HepG2 (cell line): Measurements from ENCODE around the gene DPM2. TPM values are rescaled to one million over a fixed set of nuclear protein-coding genes. Genes with fewer than 3 reads are reported as not detected.

Source experiments
- ATAC-seq: fragments of 200-7000 bp; cut with Tn5 transposase; 3 replicates; pipeline ENCODE4 v1.9.1; 2020; ENCODE audit warnings: mild to moderate bottlenecking, moderate library complexity
- BruUV-seq: library from RNA; stranded (reverse); fragments of 400-500 nt; replicated peaks from 2 replicates; lab custom pipeline; 2021; lab: Mats Ljungman, UMichigan
- CTCF ChIA-PET: fragments of 300-600 bp; formaldehyde crosslinking; extraction: SDS; loops from one replicate; lab custom pipeline; 2021; ENCODE audit warnings: low total read pairs, inconsistent platforms, low intra/inter-chr PET ratio; lab: Yijun Ruan, JAX
- POLR2A ChIA-PET: fragments of 350-600 bp; sonication (Branson Sonifier 250); formaldehyde crosslinking; loops from one replicate; lab custom pipeline; 2020; ENCODE audit warnings: antibody characterized with exemption, inconsistent platforms; lab: Yijun Ruan, JAX
- DNase-seq: peaks from one replicate; pipeline ENCODE4 v3.0.0-alpha.2; 2015; ENCODE audit warnings: low spot score
- FAIRE-seq: peaks from 3 replicates; lab custom pipeline; 2011; peaks lifted over from hg19 to GRCh38; lab: Jason Lieb, UNC
- H2AFZ ChIP-seq: one replicate; pipeline ENCODE4 v1.6.1; 2011; ENCODE audit warnings: low read length, inconsistent platforms
- H3K27ac ChIP-seq: fragments of 300-600 bp; 3 replicates; pipeline ENCODE4 v1.8.0; 2011; ENCODE audit warnings: mixed run types, mild to moderate bottlenecking, mixed read lengths, low read length, inconsistent platforms; ENCODE audit not compliant: insufficient read depth; ENCODE audit errors: extremely low read length
- H3K27me3 ChIP-seq, 2 experiments: fragments of 200-600 bp in 1 of 2; 2 replicates in 1 of 2; 3 replicates in 1 of 2; pipeline versions ENCODE4 v1.6.0 to v1.8.0; 2011; ENCODE audit warnings: low read length in 2 of 2, mild to moderate bottlenecking in 2 of 2, moderate library complexity in 2 of 2, inconsistent platforms in 1 of 2; ENCODE audit not compliant: insufficient read depth in 2 of 2, control insufficient read depth in 1 of 2
- H3K36me3 ChIP-seq, 2 experiments: fragments of 200-600 bp in 1 of 2; replicated peaks in 1 of 2; 2 replicates in 1 of 2; 3 replicates in 1 of 2; pipeline versions ENCODE4 v1.5.1 to v1.8.0; 2011; ENCODE audit warnings: low read length in 2 of 2, inconsistent platforms in 1 of 2; ENCODE audit not compliant: insufficient read depth in 2 of 2, control insufficient read depth in 1 of 2
- H3K4me1 ChIP-seq: 2 replicates; pipeline ENCODE4 v1.5.1; 2012; ENCODE audit warnings: low read length, inconsistent platforms; ENCODE audit not compliant: insufficient read depth
- H3K4me2 ChIP-seq: 2 replicates; pipeline ENCODE4 v1.6.0; 2011; ENCODE audit warnings: low read depth, low read length, inconsistent platforms
- H3K4me3 ChIP-seq, 3 experiments: fragments of 200-600 bp in 1 of 3; sonication (generic), shearing (Covaris generic) in 1 of 3; replicated peaks in 1 of 3; 2 replicates each; pipeline ENCODE4 v1.5.1; 2011 to 2016; ENCODE audit warnings: low read length in 3 of 3, inconsistent platforms in 2 of 3, low read depth in 2 of 3, mild to moderate bottlenecking in 2 of 3, control low read depth in 1 of 3, mixed read lengths in 1 of 3; ENCODE audit not compliant: insufficient read depth in 1 of 3
- H3K79me2 ChIP-seq: one replicate; pipeline ENCODE4 v1.6.1; 2011; ENCODE audit warnings: low read length, inconsistent platforms; ENCODE audit not compliant: insufficient read depth
- H3K9ac ChIP-seq: 2 replicates; pipeline ENCODE4 v1.6.0; 2011; ENCODE audit warnings: mild to moderate bottlenecking, low read depth, low read length, inconsistent platforms; ENCODE audit not compliant: insufficient read depth
- H3K9me3 ChIP-seq: 2 replicates; pipeline ENCODE4 v1.5.1; 2012; ENCODE audit warnings: mild to moderate bottlenecking, low read length
- H4K20me1 ChIP-seq: 2 replicates; pipeline ENCODE4 v1.6.0; 2011; ENCODE audit warnings: inconsistent platforms, mild to moderate bottlenecking, low read length, moderate library complexity; ENCODE audit not compliant: insufficient read depth
- DRAP1 ChIP-seq: IDR thresholded peaks from 2 replicates; pipeline ENCODE4 v1.6.1; 2016; ENCODE audit warnings: missing genetic modification reagents, missing compliant biosample characterization
- FOXK1 ChIP-seq: sonication (generic); formaldehyde crosslinking; IDR thresholded peaks from 2 replicates; pipeline ENCODE4 v1.4.0; 2020; ENCODE audit warnings: low read depth, missing genetic modification reagents, borderline replicate concordance
- FOXK2 ChIP-seq: fragments of 450-650 bp; IDR thresholded peaks from 2 replicates; pipeline ENCODE4 v1.6.1; 2016
- HMGXB4 ChIP-seq, 2 experiments: sonication (generic) in 1 of 2; formaldehyde crosslinking in 1 of 2; IDR thresholded peaks; 2 replicates each; pipeline versions ENCODE4 v1.4.0 to v1.6.1; 2018 to 2020; ENCODE audit warnings: missing genetic modification reagents in 2 of 2, borderline replicate concordance in 1 of 2, low read depth in 1 of 2, mild to moderate bottlenecking in 1 of 2, missing biosample characterization in 1 of 2
- KLF13 ChIP-seq: sonication (generic); formaldehyde crosslinking; IDR thresholded peaks from 2 replicates; pipeline ENCODE4 v1.4.0; 2020; ENCODE audit warnings: mild to moderate bottlenecking, missing genetic modification reagents
- ONECUT2 ChIP-seq: sonication (generic); formaldehyde crosslinking; IDR thresholded peaks from 2 replicates; pipeline ENCODE4 v1.4.0; 2020; ENCODE audit warnings: missing genetic modification reagents
- TBP ChIP-seq: sonication (generic); formaldehyde crosslinking; IDR thresholded peaks from 2 replicates; pipeline ENCODE4 v1.5.0; 2020; ENCODE audit warnings: missing genetic modification reagents
- XRCC5 ChIP-seq: fragments of 200-400 bp; formaldehyde crosslinking; optimal IDR thresholded peaks from 2 replicates; pipeline ENCODE3; 2017; ENCODE audit warnings: mild to moderate bottlenecking, low read length
- ZBTB7B ChIP-seq: sonication (generic); formaldehyde crosslinking; IDR thresholded peaks from 2 replicates; pipeline ENCODE4 v1.4.0; 2020; ENCODE audit warnings: missing genetic modification reagents
- ZNF607 ChIP-seq: sonication (generic); formaldehyde crosslinking; IDR thresholded peaks from 2 replicates; pipeline ENCODE4 v1.5.1; 2020; ENCODE audit warnings: missing genetic modification reagents, mild to moderate bottlenecking, borderline replicate concordance
- ZNF629 ChIP-seq: sonication (generic); formaldehyde crosslinking; conservative IDR thresholded peaks from 2 replicates; pipeline ENCODE4 v1.5.0; 2020; ENCODE audit warnings: missing genetic modification reagents
- WGBS: methylation state at CpG from one replicate; pipeline ENCODE4 v1.1.6; 2017; ENCODE audit warnings: low lambda C conversion rate; 5-methylcytosine and 5-hydroxymethylcytosine counted together
- in situ Hi-C: cut with HindIII; loops from 2 replicates; pipeline ENCODE4 v1.10.0; 2017; ENCODE audit warnings: low pct_unique_long_range_greater_than_20kb; ENCODE audit not compliant: extremely low pct_ligation_motif_present
- intact Hi-C: fragments of 100-400 bp; cut with micrococcal nuclease; formaldehyde crosslinking; loops from one replicate; pipeline ENCODE4 v1.10.0; 2022; ENCODE audit not compliant: unreplicated experiment
- polyA plus RNA-seq, 8 experiments: library from polyadenylated mRNA; depleted of rRNA in 3 of 8; stranded (reverse) in 7 of 8; unstranded in 1 of 8; fragments of >200 nt; fragmentation: Illumina TruSeq in 4 of 8; extraction: Trizol in 4 of 8; gene quantifications; 2 replicates each; pipeline versions ENCODE4 v1.2.1 to v1.2.3, GENCODE V29; 2011 to 2016; ENCODE audit warnings: low read depth in 4 of 8, missing spikeins in 1 of 8, mixed read lengths in 1 of 8; ENCODE audit not compliant: insufficient read depth in 1 of 8
- total RNA-seq, 5 experiments: library from RNA; depleted of rRNA; stranded (reverse); fragments of >200 nt; fragmentation: Illumina TruSeq; extraction: Trizol; gene quantifications; 2 replicates each; pipeline ENCODE4 v1.2.3, GENCODE V29; 2016; ENCODE audit warnings: low read depth in 1 of 5
- TF ChIP-seq, protein P1 (sequence below): sonication (generic); formaldehyde crosslinking; IDR thresholded peaks from 2 replicates; pipeline ENCODE4; 2020; ENCODE audit warnings: missing genetic modification reagents, mild to moderate bottlenecking, borderline replicate concordance
- TF ChIP-seq, protein P2 (sequence below): sonication (generic); formaldehyde crosslinking; IDR thresholded peaks from 2 replicates; pipeline ENCODE4 v1.4.0; 2020; ENCODE audit warnings: missing genetic modification reagents
- TF ChIP-seq, protein P3 (sequence below): IDR thresholded peaks from 2 replicates; pipeline ENCODE4 v1.6.1; 2016; ENCODE audit warnings: mild to moderate bottlenecking

Gene DPM2
- total and polyA plus RNA-seq, 2 of the 13 experiments (the other 11 are each of a cell fraction or from before 2014, with no cell fraction given), result 24.8 to 35.3 TPM

DNA sequence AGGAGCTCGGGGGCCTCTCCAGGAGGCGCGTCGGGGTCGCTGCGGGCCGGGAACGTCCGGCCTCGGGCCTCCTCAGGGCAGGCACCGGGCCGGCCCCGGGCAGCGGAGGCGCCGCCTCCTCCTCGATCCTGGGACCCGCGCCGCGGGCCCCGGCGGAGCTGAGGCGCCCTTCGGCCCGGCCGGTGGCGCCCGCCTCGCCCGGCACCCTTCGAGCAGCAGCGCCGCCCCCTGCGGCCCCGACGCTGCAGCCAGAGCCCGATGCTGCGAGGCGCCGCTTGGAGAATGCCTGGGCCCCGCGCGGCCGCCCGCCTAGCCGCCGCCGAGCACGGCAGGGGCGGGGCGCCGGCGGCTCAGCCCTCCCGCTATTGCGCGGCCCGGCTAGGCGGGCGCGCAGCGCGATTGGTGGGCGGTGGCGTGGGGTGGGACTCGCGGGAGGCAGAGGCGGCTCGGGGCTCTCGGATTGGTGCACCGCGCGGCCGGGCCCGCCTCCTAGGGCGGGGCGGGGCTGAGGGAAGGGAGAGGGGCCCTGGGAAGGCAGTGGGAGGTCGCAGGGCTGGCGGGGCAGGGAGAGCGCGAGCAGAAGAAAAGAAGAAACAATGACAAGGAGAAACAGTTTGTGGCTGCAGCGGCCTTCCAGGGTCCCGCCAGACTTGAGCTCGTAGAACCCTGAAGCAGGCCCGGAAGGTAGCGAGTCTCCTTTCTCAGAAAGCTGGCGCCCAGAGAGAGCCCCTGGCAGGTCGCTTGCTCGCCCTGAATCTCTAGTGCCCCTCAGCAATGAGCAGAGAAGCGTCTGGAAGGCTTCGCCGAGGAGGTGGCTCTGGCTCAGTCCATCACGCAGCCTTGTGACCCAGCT lies 43.3 kb upstream of the DPM2 start, which contains the start of gene EEIG1:
TSS of gene EEIG1 (minus strand) at position 284 of the 853 bp plus-strand sequence. CDS start 852 bp downstream, outside the sequence.
- H3K9me3 ChIP-seq, result no peaks in the 10 kb centered on the region
- DNase-seq, result peak; percentile 80
- peaks cover 58% of the 10 kb centered on the region for H3K4me1 ChIP-seq
- in situ Hi-C loops (no loop called here), intact Hi-C loops (no loop called here)
- peak; percentile 87 for ATAC-seq
- BruUV-seq, result no TSS peak
- H2AFZ ChIP-seq, result no peak within 1 kb of the TSS
- no peaks in the 10 kb centered on the region; a peak in 1 of 5 replicates for H3K27me3 ChIP-seq
- peak within 1 kb of the TSS; percentile 84 for H3K27ac ChIP-seq
- FAIRE-seq, result no peak
- peaks cover 29% of the 10 kb centered on the region; the same call in 1 of the 2 replicates for H4K20me1 ChIP-seq
- H3K4me2 ChIP-seq, result peak within 1 kb of the TSS; percentile 99
- H3K4me3 ChIP-seq, result peak within 1 kb of the TSS; percentile 86 to 90 (median 90)
- WGBS, result under 1% methylated on average over 24 of the region's 93 CpGs
- H3K9ac ChIP-seq, result peak within 1 kb of the TSS; percentile 85
- CTCF ChIA-PET, result no interaction called here
- POLR2A ChIA-PET, result interaction anchor here (0.7 to 2.0 kb wide), 8 partner anchors 10 to 122 kb away, joined by 3 to 11 read pairs (median 3); no protein-coding TSS in a partner anchor
- H3K36me3 ChIP-seq, result peaks cover 0 to under 1% of the 10 kb centered on the region in 2 experiments; a peak in 1 of 5 replicates
- H3K79me2 ChIP-seq, result peaks cover 43% of the 10 kb centered on the region
- TF ChIP-seq, protein P1, sequence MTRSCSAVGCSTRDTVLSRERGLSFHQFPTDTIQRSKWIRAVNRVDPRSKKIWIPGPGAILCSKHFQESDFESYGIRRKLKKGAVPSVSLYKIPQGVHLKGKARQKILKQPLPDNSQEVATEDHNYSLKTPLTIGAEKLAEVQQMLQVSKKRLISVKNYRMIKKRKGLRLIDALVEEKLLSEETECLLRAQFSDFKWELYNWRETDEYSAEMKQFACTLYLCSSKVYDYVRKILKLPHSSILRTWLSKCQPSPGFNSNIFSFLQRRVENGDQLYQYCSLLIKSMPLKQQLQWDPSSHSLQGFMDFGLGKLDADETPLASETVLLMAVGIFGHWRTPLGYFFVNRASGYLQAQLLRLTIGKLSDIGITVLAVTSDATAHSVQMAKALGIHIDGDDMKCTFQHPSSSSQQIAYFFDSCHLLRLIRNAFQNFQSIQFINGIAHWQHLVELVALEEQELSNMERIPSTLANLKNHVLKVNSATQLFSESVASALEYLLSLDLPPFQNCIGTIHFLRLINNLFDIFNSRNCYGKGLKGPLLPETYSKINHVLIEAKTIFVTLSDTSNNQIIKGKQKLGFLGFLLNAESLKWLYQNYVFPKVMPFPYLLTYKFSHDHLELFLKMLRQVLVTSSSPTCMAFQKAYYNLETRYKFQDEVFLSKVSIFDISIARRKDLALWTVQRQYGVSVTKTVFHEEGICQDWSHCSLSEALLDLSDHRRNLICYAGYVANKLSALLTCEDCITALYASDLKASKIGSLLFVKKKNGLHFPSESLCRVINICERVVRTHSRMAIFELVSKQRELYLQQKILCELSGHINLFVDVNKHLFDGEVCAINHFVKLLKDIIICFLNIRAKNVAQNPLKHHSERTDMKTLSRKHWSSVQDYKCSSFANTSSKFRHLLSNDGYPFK (CRISPR knock-in tag), result no peak
- peak; percentile 72 for TF ChIP-seq DRAP1 (CRISPR knock-in tag)
- no peak for TF ChIP-seq ONECUT2
- TF ChIP-seq, protein P2, sequence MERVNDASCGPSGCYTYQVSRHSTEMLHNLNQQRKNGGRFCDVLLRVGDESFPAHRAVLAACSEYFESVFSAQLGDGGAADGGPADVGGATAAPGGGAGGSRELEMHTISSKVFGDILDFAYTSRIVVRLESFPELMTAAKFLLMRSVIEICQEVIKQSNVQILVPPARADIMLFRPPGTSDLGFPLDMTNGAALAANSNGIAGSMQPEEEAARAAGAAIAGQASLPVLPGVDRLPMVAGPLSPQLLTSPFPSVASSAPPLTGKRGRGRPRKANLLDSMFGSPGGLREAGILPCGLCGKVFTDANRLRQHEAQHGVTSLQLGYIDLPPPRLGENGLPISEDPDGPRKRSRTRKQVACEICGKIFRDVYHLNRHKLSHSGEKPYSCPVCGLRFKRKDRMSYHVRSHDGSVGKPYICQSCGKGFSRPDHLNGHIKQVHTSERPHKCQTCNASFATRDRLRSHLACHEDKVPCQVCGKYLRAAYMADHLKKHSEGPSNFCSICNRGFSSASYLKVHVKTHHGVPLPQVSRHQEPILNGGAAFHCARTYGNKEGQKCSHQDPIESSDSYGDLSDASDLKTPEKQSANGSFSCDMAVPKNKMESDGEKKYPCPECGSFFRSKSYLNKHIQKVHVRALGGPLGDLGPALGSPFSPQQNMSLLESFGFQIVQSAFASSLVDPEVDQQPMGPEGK, result peak; percentile 42; the same call in 1 of the 2 replicates
- TF ChIP-seq HMGXB4 (CRISPR knock-in tag; IDR thresholded peaks at IDR 0.05; ENCODE audit: borderline replicate concordance in 1 of 2, low read depth in 1 of 2), result no peak
- TF ChIP-seq, protein P3, sequence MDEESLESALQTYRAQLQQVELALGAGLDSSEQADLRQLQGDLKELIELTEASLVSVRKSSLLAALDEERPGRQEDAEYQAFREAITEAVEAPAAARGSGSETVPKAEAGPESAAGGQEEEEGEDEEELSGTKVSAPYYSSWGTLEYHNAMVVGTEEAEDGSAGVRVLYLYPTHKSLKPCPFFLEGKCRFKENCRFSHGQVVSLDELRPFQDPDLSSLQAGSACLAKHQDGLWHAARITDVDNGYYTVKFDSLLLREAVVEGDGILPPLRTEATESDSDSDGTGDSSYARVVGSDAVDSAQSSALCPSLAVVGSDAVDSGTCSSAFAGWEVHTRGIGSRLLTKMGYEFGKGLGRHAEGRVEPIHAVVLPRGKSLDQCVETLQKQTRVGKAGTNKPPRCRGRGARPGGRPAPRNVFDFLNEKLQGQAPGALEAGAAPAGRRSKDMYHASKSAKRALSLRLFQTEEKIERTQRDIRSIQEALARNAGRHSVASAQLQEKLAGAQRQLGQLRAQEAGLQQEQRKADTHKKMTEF (CRISPR knock-in tag), result peak; percentile 56; the same call in 1 of the 2 replicates
- 0 out of 2 replicates have a peak, but pooled peaks have one; percentile 27 for TF ChIP-seq FOXK1
- no peak for TF ChIP-seq ZNF607 (CRISPR knock-in tag)
- TF ChIP-seq ZBTB7B (CRISPR knock-in tag), result peak; percentile 25; the same call in 1 of the 2 replicates
- TF ChIP-seq XRCC5, result peak; percentile 39
- no peak for TF ChIP-seq FOXK2
- no peak for TF ChIP-seq KLF13
- no peak for TF ChIP-seq TBP
- no peak for TF ChIP-seq ZNF629 (CRISPR knock-in tag)
